Thymus (tissue), 11 donors: ENCODE data around the gene FARS2. TPM values are rescaled to one million over a fixed set of nuclear protein-coding genes. Genes with fewer than 3 reads are reported as not detected.
"Not testable (repeated sequence)": the region's sequence is repeated elsewhere in the genome, so short reads cannot be mapped to it uniquely, and the experiment has no call there.

ENCODE experiments used
- DNase-seq, 9 donors: peaks; one replicate each; pipeline ENCODE4 v3.0.0-alpha.2; 2013; ENCODE audit warnings: low spot score in 9 of 9, low read depth in 6 of 9, missing footprints in 1 of 9
- H3K27ac ChIP-seq, 2 donors: one replicate each; pipeline ENCODE4 v1.5.1; 2013; ENCODE audit warnings: control low read depth in 1 of 2, low read depth in 1 of 2, low read length in 1 of 2, mild to moderate bottlenecking in 1 of 2, moderate library complexity in 1 of 2
- H3K27me3 ChIP-seq, 2 donors: one replicate each; pipeline ENCODE4 v1.5.1; 2013; ENCODE audit warnings: low read length in 1 of 2; ENCODE audit not compliant: control insufficient read depth in 2 of 2, insufficient read depth in 1 of 2
- H3K36me3 ChIP-seq, 2 donors: one replicate each; pipeline ENCODE4 v1.5.1; 2013; ENCODE audit warnings: low read length in 1 of 2, mild to moderate bottlenecking in 1 of 2, moderate library complexity in 1 of 2; ENCODE audit not compliant: control insufficient read depth in 2 of 2, insufficient read depth in 2 of 2
- H3K4me1 ChIP-seq, 2 donors: one replicate each; pipeline ENCODE4 v1.5.1; 2013; ENCODE audit warnings: low read length in 2 of 2; ENCODE audit not compliant: control insufficient read depth in 2 of 2, insufficient read depth in 2 of 2
- H3K4me3 ChIP-seq, 2 donors: one replicate each; pipeline ENCODE4 v1.5.1; 2013; ENCODE audit warnings: low read length in 2 of 2, control low read depth in 1 of 2, mild to moderate bottlenecking in 1 of 2
- H3K9me3 ChIP-seq, 2 donors: one replicate each; pipeline ENCODE4 v1.5.1; 2013; ENCODE audit warnings: low read length in 1 of 2, mild to moderate bottlenecking in 1 of 2; ENCODE audit not compliant: control insufficient read depth in 2 of 2, insufficient read depth in 1 of 2
- WGBS: extraction: QIAGEN DNeasy Blood & Tissue Kit; methylation state at CpG from one replicate; pipeline ENCODE4 v1.1.7; 2013; 5-methylcytosine and 5-hydroxymethylcytosine counted together
- polyA plus RNA-seq: library from polyadenylated mRNA; stranded (reverse); fragments of 200-250 nt; gene quantifications from one replicate; pipeline ENCODE4 v1.2.3, GENCODE V29; 2013
- total RNA-seq: library from RNA; stranded (reverse); fragments of 120-200 nt; gene quantifications from one replicate; pipeline ENCODE4 v1.2.4, GENCODE V29; 2013
- donor health status: healthy.

The FARS2 gene
- total and polyA plus RNA-seq, 2 donors, result 10.5 to 23.2 TPM

DNA sequence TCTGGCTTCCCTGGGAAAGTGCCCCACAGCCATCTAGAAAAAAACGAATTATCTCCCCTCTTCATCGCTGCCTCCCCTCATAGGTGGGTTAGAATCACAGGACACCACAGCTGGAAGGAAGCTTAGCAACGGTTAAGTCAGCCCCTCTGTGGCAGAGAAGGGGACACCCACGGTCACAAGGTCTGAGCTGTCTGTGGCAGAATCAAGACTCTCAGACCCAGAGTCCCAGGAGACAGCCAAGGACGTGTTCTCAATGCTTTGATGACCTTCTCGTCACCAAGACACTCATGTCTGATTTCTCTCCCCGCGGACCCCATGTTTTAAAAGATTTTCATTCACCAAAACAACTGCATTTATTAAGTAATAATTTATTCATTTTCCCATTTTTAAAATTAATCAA is 523.9 kb downstream of the FARS2 start:
- H3K4me1 ChIP-seq, result peaks cover 4 to 48% of the 10 kb centered on the region in 2 donors
- H3K4me3 ChIP-seq, result no peak overlapping the region
- no peaks in the 10 kb centered on the region for H3K27me3 ChIP-seq
- no peak overlapping the region for H3K27ac ChIP-seq
- no peaks in the 10 kb centered on the region for H3K9me3 ChIP-seq
- 89% methylated on average over 8 of the region's 8 CpGs for WGBS
- H3K36me3 ChIP-seq, result no peaks in the 10 kb centered on the region
- DNase-seq, result peak in 2 of 9 donors; percentile 35 to 37

DNA sequence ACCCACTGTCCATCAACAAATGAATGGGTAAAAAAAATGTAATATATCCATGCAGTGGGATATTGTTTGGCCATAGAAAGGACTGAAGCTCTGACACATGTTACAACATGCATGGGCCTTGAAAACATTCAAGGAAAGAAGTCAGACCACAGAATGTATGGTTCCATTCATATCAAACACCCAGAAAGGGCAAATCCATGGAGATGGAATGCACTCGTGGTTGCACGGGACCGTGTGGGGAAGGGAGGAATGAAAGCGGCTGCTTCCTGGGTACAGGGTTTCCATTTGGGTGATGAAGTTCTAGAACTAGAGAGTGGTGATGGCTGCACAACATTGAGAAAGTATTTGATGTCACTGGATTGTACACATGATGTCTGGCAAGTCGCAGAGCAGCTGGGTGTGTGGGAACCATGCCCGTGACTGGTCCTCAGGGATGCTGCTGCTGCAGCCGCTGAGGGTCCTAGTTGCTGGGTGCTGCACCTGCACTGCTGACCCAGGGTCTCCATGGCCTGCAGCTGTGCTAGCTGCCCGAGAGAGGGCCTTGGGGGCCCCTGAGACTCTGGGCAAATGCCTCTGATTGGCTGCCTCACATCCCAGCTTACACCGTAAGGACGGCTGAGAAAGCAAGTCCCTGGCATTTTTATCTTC is 525.1 kb downstream of the FARS2 start:
- no peaks in the 10 kb centered on the region for H3K9me3 ChIP-seq
- peak overlapping the region in 1 of 2 donors; percentile 73 for H3K27ac ChIP-seq
- H3K36me3 ChIP-seq, result no peaks in the 10 kb centered on the region
- H3K27me3 ChIP-seq, result no peaks in the 10 kb centered on the region
- DNase-seq, result peak in 6 of 9 donors; percentile 29 to 68 (median 36)
- H3K4me3 ChIP-seq, result no peak overlapping the region
- H3K4me1 ChIP-seq, result peaks cover 4 to 48% of the 10 kb centered on the region in 2 donors
- 87% methylated on average over 10 of the region's 10 CpGs for WGBS

DNA sequence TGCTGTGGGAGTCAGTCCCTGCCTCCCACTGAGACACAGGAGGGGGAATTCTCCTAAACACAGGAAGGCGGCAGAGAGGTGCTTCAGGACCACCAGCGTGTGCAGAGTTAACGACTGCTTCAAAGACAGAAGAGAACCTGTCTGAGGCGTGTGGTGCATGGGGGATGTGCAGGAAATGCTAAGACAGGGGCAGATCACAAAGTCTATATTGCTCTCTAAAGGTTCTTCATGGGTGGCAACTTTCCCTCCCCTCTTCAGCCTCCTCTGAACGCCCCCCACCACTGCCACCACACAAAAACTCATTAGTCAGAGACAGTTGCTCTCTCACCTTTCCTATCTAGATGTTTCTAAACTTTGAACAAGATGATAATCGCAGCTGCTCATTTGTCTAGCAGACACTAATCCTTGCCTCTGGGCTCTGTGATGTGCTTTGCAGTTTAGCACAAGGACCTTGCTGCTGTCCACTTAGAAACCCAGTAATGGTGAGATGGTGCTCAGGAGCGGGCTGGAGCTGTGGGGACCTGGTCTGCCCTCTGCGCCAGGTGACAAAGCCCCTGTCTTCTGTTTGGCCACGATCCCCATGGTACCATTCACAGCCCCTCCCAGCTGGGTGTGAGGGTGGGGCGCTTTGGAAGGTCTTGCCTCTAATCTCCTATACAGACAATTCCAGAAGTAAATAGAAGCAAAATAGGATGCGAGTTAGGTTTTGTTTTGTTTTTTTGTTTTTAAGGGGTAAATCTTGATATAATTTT is 525.8 kb downstream of the FARS2 start:
- Histone ChIP-seq H3K27ac (peak overlapping the region in 1 of 2 donors; percentile 73), H3K27me3 (no peaks in the 10 kb centered on the region), H3K9me3 (no peaks in the 10 kb centered on the region), H3K36me3 (no peaks in the 10 kb centered on the region), H3K4me1 (peaks cover 4 to 45% of the 10 kb centered on the region in 2 donors), H3K4me3 (no peak overlapping the region)
- WGBS, result 63% methylated on average over 11 of the region's 11 CpGs
- peak; percentile 37 to 86 (median 57) for DNase-seq

DNA sequence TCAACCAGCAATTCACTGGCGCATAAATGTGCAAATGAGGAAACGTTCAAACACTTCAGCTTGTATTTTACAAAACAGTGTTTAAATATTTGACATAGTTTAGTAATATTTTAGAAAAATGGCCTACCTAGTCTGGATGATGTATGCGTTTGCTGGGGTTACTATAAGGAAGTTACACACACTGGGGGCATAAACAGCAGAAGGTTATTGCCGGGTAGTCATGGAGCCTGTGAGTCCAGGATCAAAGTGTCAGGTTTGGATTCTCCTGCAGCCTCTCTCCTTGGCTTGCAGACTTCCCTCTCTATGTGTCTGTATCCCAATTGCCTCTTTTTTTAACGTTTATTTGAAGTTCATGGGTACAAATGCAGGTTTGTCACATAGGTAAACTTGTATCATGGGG is 528.1 kb downstream of the FARS2 start:
- H3K27ac ChIP-seq, H3K36me3 ChIP-seq, H3K9me3 ChIP-seq, H3K4me3 ChIP-seq, DNase-seq, H3K27me3 ChIP-seq: not testable (repeated sequence)
- H3K4me1 ChIP-seq, result peaks cover 4 to 29% of the 10 kb centered on the region in 2 donors
- 94% methylated on average over 5 of the region's 5 CpGs for WGBS

DNA sequence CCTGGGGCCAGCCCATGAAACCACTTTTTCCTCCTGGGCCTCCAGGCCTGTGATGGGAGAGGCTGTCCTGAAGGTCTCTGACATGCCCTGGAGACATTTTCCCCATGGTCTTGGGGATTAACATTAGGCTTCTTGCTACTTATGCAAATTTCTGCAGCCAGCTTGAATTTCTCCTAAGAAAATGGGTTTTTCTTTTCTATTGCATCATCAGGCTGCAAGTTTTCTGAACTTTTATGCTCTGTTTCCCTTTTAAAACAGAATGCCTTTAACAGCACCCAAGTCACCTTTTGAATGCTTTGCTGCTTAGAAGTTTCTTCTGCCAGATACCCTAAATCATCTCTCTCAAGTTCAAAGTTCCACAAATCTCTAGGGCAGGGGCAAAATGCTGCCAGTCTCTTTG is 535.2 kb downstream of the FARS2 start:
- H3K9me3 ChIP-seq, H3K4me1 ChIP-seq, H3K4me3 ChIP-seq, H3K36me3 ChIP-seq, H3K27ac ChIP-seq, DNase-seq, H3K27me3 ChIP-seq: not testable (repeated sequence)

DNA sequence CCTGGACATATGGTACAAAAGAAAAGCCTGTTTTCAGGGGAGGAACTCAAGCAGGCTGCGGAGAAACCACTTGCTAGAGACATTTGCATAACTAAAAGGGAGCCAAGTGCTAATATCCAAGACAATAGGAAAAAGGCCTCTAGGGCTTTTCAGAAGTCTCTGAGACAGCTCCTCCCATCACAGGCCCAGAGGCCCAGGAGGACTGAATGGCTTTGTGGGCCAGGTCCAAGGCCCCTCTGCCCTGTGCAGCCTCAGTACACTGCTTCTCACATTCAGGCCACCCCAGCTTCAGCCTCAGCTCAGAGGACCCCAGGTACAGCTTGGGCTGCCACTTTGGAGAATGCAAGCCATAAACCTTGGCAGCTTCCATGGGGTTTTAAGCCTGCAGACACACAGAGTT is 545.1 kb downstream of the FARS2 start:
- not testable (repeated sequence) for H3K27ac ChIP-seq, H3K9me3 ChIP-seq, DNase-seq, H3K4me3 ChIP-seq, H3K36me3 ChIP-seq, H3K27me3 ChIP-seq
- WGBS, result 100% methylated on average over 1 of the region's 1 CpG
- peaks cover 7 to 26% of the 10 kb centered on the region in 2 donors for H3K4me1 ChIP-seq

DNA sequence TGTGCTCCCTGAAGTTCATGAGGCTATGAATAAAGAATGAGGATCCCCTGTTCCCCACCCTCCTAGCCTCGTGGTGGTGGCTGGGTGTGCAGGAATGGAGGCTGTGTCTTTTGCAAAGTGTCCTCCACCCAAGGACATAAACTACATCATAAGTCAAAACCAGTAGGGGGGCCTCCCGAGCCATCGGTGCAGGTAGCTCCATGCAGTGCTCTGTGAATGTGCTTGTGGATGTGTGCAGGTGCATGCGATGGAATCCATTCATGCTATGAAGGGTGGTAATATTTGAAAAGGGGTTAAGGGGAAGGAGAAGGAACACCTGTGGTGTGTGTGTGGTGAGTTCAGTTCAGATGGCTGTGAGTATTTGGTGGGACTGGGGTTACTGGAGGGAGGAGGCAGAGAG is 548.1 kb downstream of the FARS2 start:
- Histone ChIP-seq H3K9me3 (peaks cover 0 to 9% of the 10 kb centered on the region in 2 donors), H3K27me3 (no peaks in the 10 kb centered on the region), H3K4me1 (peaks cover 7 to 39% of the 10 kb centered on the region in 2 donors), H3K36me3 (no peaks in the 10 kb centered on the region), H3K27ac (peak overlapping the region in 1 of 2 donors; percentile 49), H3K4me3 (no peak overlapping the region)
- DNase-seq, result peak in 4 of 9 donors; percentile 48 to 78 (median 60)
- WGBS, result 85% methylated on average over 4 of the region's 4 CpGs

DNA sequence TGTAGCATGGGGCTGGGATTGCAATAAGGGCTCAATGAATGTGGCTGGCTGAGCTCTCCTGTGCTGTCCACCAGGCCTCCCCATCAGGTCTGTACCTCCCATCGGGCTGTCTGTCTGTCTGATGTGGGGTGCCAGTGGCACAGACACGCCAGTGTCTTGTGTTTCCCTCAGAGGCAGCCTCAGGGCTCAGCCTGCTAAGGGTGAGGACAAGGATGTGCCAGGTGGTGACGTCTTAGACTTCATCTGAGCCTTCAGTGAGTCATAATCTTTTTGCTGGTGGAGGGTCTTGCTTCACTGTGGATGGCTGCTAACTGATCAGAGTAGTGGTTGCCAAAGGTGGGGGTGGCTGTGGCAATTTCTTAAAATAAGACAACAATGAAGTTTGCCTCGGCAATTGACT is 550.7 kb downstream of the FARS2 start:
- DNase-seq, result peak in 1 of 9 donors; percentile 57
- 71% methylated on average over 4 of the region's 4 CpGs for WGBS
- H3K9me3 ChIP-seq, result peaks cover 0 to 1% of the 10 kb centered on the region in 2 donors
- no peaks in the 10 kb centered on the region for H3K36me3 ChIP-seq
- H3K4me3 ChIP-seq, result no peak overlapping the region
- H3K27ac ChIP-seq, result no peak overlapping the region
- H3K4me1 ChIP-seq, result peaks cover 7 to 37% of the 10 kb centered on the region in 2 donors
- no peaks in the 10 kb centered on the region for H3K27me3 ChIP-seq

DNA sequence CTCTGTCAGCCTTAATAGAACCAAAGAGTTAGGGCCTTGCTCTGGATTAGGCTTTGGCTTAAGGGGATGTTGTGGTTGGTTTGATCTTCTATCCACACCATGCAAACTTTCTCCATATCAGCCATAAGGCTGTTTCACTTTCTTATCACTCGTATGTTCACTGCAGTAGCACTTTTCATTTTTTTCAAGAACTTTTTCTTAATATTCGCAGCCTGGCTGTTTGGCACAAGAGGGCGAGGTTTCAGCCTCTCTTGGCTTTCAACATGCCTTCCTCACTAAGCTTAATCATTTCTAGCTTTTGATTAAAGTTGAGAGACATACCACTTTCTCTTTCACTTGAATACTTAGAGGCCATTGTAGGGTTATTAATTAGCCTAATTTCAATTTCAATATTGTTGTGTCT is 552.3 kb downstream of the FARS2 start:
- Histone ChIP-seq H3K27ac (no peak overlapping the region), H3K4me3 (no peak overlapping the region), H3K36me3 (no peaks in the 10 kb centered on the region), H3K27me3 (no peaks in the 10 kb centered on the region), H3K9me3 (no peaks in the 10 kb centered on the region), H3K4me1 (peaks cover 7 to 37% of the 10 kb centered on the region in 2 donors)
- DNase-seq, result no peak
- WGBS, result 45% methylated on average over 3 of the region's 3 CpGs
